Psoas muscle (tissue), 8 donors: ENCODE data around the gene PRSS48. TPM values are rescaled to one million over a fixed set of nuclear protein-coding genes. Genes with fewer than 3 reads are reported as not detected.
A peak's percentile ranks its signal among the peaks of the same experiment; 100 is the strongest.
"Not testable (repeated sequence)": the region's sequence is repeated elsewhere in the genome, so short reads cannot be mapped to it uniquely, and the experiment has no call there.

Experiments used
- ATAC-seq, 4 donors: fragments of 200-7000 bp; cut with Tn5 transposase; one replicate each; pipeline ENCODE4 v1.9.1; 2020; ENCODE audit warnings: moderate library complexity in 3 of 4, mild to moderate bottlenecking in 2 of 4
- DNase-seq, 2 donors: peaks; one replicate each; pipeline ENCODE4 v3.0.0-alpha.2; 2020
- H3K27ac ChIP-seq: fragments of 200-600 bp; one replicate; pipeline ENCODE4 v1.8.0; 2022
- H3K27me3 ChIP-seq, 3 donors: fragments of 200-600 bp in 1 of 3; one replicate each; pipeline versions ENCODE4 v1.6.1 to v1.8.0; 2013 to 2022; ENCODE audit warnings: low read length in 2 of 3, mild to moderate bottlenecking in 2 of 3, moderate library complexity in 1 of 3; ENCODE audit not compliant: insufficient read depth in 3 of 3
- H3K36me3 ChIP-seq, 2 donors: fragments of 200-600 bp in 1 of 2; one replicate each; pipeline versions ENCODE4 v1.6.1 to v1.8.0; 2013 to 2022; ENCODE audit warnings: low read depth in 1 of 2, mild to moderate bottlenecking in 1 of 2, moderate library complexity in 1 of 2; ENCODE audit not compliant: insufficient read depth in 1 of 2
- H3K4me1 ChIP-seq: fragments of 200-600 bp; one replicate; pipeline ENCODE4 v1.8.0; 2022
- H3K4me3 ChIP-seq: fragments of 200-600 bp; one replicate; pipeline ENCODE4 v1.8.0; 2022; ENCODE audit warnings: mild to moderate bottlenecking
- H3K9me3 ChIP-seq: fragments of 200-600 bp; one replicate; pipeline ENCODE4 v1.8.0; 2022
- WGBS, 3 donors: extraction: QIAGEN DNeasy Blood & Tissue Kit; methylation state at CpG; one replicate each; pipeline versions ENCODE4 v1.1.6 to v1.1.7; 2013; 5-methylcytosine and 5-hydroxymethylcytosine counted together
- intact Hi-C, 2 donors: fragments of 100-400 bp; cut with DNase I; formaldehyde crosslinking; loops; one replicate each; pipeline versions ENCODE4 v1.11.0 to v1.14.2; 2022
- polyA plus RNA-seq, 3 donors: library from polyadenylated mRNA; stranded (reverse); fragments of 200-250 nt; gene quantifications; one replicate each; pipeline ENCODE4 v1.2.3, GENCODE V29; 2013
- total RNA-seq, 4 donors: library from RNA; stranded (reverse); fragmentation: NEBNext Ultra II Directional in 2 of 4; extraction: Animal tissue kit (Norgen Biotek cat#: 25700) in 2 of 4; gene quantifications; one replicate each; pipeline versions ENCODE4 v1.2.1 to v1.2.4, GENCODE V29; 2021 to 2023
- TF ChIP-seq, protein P1 (sequence below): fragments of 200-600 bp; IDR thresholded peaks from one replicate; pipeline ENCODE4 v1.8.0; 2022; ENCODE audit warnings: antibody characterized with exemption
- donor health status: healthy with polysubstance abuse.
- donor health status: DM: no; HTN: no; CAD: no; lungs with moderate emphysema.
- donor health status: Bipolar disorder and iron deficiency.
- donor health status: healthy.
- donor health status: DM: yes; HTN: yes; CAD: no.
- donor health status: DM: no; HTN: no; CAD: no.
- donor health status: DM: no; HTN: no; CAD: no.
- donor health status: DM: yes; HTN: yes; CAD: no.

The PRSS48 gene
- total and polyA plus RNA-seq, 7 donors: not detected

DNA sequence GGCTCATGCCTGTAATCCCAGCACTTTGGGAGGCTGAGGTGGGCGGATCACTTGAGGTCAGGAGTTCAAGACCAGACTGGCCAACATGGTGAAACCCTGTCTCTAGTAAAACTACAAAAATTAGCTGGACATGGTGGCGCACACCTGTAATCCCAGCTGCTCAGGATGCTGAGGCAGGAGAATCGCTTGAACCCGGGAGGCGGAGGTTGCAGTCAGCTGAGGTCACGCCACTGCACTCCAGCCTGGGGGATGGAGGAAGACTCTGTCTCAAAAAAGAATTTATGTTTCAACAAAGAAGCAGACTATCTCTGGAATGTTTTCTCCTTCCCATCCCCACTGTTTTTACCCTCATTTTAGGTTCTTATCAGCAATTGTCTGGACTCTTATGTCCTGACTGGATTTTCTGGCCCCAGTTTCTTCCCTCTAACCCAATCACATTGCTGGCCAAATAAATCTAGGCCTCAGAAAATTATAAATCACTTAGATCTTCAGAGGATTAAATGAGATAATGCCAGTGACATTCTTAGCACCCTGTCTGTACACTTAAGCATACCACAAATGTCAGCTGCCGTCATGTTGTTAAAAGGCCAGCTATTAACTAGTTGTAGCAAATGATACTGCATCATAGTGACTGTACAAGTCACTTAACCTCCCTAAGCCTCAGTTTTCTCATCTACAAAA lies 44.9 kb upstream of the PRSS48 start:
- TF ChIP-seq, protein P1, sequence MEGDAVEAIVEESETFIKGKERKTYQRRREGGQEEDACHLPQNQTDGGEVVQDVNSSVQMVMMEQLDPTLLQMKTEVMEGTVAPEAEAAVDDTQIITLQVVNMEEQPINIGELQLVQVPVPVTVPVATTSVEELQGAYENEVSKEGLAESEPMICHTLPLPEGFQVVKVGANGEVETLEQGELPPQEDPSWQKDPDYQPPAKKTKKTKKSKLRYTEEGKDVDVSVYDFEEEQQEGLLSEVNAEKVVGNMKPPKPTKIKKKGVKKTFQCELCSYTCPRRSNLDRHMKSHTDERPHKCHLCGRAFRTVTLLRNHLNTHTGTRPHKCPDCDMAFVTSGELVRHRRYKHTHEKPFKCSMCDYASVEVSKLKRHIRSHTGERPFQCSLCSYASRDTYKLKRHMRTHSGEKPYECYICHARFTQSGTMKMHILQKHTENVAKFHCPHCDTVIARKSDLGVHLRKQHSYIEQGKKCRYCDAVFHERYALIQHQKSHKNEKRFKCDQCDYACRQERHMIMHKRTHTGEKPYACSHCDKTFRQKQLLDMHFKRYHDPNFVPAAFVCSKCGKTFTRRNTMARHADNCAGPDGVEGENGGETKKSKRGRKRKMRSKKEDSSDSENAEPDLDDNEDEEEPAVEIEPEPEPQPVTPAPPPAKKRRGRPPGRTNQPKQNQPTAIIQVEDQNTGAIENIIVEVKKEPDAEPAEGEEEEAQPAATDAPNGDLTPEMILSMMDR: no peak
- intact Hi-C loops: no loop called here
- H3K4me1 ChIP-seq: no peaks in the 10 kb centered on the region
- H3K36me3 ChIP-seq: no peaks in the 10 kb centered on the region
- ATAC-seq (peak in 2 of 4 donors; percentile 58 to 78), DNase-seq (no peak)
- 75 to 79% (median 75%) methylated on average over 7 of the region's 7 CpGs for WGBS, 3 donors
- no peak overlapping the region for H3K27ac ChIP-seq
- no peak overlapping the region for H3K4me3 ChIP-seq
- H3K9me3 ChIP-seq: no peaks in the 10 kb centered on the region
- no peaks in the 10 kb centered on the region for H3K27me3 ChIP-seq

DNA sequence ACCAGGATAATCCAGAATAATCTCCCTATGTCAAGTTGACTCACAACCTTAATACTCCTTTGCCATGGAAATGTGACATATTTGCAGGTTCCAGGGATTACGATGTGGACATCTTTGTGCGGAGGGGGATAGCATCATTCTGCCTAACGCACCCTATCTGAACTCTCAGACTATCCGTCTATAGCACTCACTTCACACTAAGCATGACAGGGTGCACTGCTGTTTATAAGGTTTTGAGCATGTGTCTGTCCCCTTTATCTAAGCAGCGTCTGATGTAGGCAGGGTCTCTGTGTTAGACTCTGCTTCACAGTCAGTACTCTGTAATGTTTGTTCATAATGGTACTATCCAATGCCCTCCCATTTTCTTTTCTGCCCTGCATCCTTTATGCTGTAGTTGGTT lies 43.4 kb upstream of the PRSS48 start:
- WGBS, 3 donors: 92 to 95% (median 95%) methylated on average over 5 of the region's 5 CpGs
- Histone ChIP-seq H3K36me3 (no peaks in the 10 kb centered on the region), H3K27ac (no peak overlapping the region), H3K9me3 (no peaks in the 10 kb centered on the region), H3K27me3 (no peaks in the 10 kb centered on the region), H3K4me1 (no peaks in the 10 kb centered on the region), H3K4me3 (no peak overlapping the region)
- ATAC-seq: no peak
- no peak for DNase-seq
- intact Hi-C loops: no loop called here
- TF ChIP-seq, protein P1: no peak

DNA sequence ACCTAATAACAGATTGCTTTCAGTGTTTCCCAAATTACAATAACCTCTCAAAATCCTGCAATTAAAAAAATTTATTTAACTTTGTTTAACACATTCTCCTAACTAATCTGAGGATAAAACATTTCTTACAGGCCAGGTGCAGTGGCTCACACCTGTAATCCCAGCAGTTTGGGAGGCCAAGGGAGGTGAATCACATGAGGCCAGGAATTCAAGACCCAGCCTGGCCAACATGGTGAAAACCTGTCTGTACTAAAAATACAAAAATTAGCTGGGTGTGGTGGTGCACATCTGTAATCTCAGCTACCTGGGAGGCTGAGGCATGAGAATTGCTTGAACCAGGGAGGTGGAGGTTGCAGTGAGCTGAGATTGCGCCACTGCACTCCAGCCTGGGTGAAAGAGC lies 41.6 kb upstream of the PRSS48 start:
- H3K4me3 ChIP-seq, H3K36me3 ChIP-seq, H3K27me3 ChIP-seq, ATAC-seq, intact Hi-C loops, H3K4me1 ChIP-seq, H3K9me3 ChIP-seq, DNase-seq, H3K27ac ChIP-seq: not testable (repeated sequence)
- WGBS, 3 donors: 95 to 100% (median 98%) methylated on average over 1 of the region's 1 CpG

DNA sequence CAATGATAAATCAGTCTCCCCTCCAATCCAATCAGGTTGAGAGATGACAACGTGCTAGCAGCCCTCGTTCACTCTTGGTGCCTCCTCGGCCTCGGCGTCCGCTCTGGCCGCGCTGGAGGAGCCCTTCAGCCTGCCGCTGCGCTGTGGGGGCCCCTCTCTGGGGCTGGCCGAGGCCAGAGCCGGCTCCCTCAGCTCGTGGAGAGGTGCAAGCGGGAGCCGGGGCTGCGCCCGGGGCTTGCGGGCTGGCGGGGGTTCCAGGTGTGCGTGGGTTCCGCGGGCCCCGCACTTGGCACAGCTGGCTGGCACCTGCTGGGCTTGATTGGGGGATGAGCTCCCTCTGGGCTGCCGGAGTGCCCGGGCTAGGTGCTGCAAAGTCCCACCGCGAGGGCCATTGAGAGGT lies 40.9 kb upstream of the PRSS48 start:
- 97% methylated on average over 18 to 27 of the region's 27 CpGs for WGBS, 3 donors
- no peak for ATAC-seq
- no peak for DNase-seq

DNA sequence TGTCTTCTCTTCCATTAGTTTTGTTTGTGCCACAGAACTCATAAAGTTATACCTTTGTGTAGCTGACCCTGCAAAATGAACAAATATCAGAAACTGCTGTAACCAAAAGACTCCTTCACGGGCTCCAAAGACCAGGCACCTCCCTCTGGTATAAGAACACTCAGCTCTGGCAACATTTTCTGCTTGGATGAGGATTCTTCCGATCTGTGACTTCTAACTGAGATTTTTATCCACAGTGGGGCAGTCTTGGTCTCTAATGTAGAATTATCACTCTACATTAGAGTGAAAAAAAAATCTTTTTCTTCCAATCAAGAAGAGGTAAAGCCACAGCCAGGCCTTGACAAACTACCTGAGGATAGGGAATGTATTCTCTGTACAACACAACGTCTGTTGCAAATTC lies 38.5 kb upstream of the PRSS48 start:
- TF ChIP-seq, protein P1: no peak
- no peak for DNase-seq
- 39 to 59% (median 40%) methylated on average over 3 of the region's 3 CpGs for WGBS, 3 donors
- no peak overlapping the region for H3K27ac ChIP-seq
- H3K36me3 ChIP-seq: no peaks in the 10 kb centered on the region
- no peaks in the 10 kb centered on the region for H3K4me1 ChIP-seq
- ATAC-seq: no peak
- H3K9me3 ChIP-seq: no peaks in the 10 kb centered on the region
- H3K4me3 ChIP-seq: no peak overlapping the region
- H3K27me3 ChIP-seq: no peaks in the 10 kb centered on the region
- intact Hi-C loops: no loop called here

More for the DNA sequence above, 40.9 kb upstream of the PRSS48 start:
- H3K4me3 ChIP-seq: no peak overlapping the region
- TF ChIP-seq, protein P1: no peak
- no peaks in the 10 kb centered on the region for H3K27me3 ChIP-seq
- no peaks in the 10 kb centered on the region for H3K36me3 ChIP-seq
- intact Hi-C loops: no loop called here
- no peaks in the 10 kb centered on the region for H3K4me1 ChIP-seq
- H3K27ac ChIP-seq: no peak overlapping the region
- H3K9me3 ChIP-seq: no peaks in the 10 kb centered on the region
